Measurements from ENCODE around the gene ACADVL.
A peak's percentile ranks its signal among the peaks of the same experiment; 100 is the strongest.
"Not testable (repeated sequence)": the region's sequence is repeated elsewhere in the genome, so short reads cannot be mapped to it uniquely, and the experiment has no call there.

The ACADVL gene

GRCh38 chr17:7235693-7236665, 16.2 kb downstream of the ACADVL start:
- no peak for DNase-seq (ENCODE audit: low spot score)

- DNase-seq (ENCODE audit: low spot score), result no peak
Observed at GRCh38 chr17:7236808-7237207, 17.1 kb downstream of the ACADVL start.

DNA sequence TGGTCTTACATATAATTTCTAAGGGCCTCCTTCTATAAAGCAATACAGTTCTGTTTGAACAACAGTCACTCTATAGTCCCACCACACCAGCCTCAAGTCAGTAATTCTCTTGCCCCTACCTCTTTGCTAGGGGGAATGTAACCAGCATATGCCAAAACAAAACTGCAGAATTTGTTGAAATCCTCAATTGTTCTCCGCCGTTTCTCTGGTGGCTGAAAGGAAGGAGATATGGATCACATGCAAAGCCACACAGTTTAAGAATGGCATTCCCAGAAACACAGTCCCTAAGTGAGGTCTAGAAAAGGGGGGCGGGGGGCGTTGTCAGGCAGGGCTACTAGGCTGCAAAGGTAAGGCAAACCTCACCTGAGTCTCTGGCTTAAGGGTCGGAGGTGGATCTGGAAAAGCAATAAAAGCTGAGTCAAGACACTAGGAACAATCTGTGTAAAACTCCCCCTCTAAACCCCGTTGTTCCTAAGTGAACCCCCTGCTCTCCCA, 17.6 kb downstream of the ACADVL start:
- DNase-seq (ENCODE audit: low spot score), result no peak

DNA sequence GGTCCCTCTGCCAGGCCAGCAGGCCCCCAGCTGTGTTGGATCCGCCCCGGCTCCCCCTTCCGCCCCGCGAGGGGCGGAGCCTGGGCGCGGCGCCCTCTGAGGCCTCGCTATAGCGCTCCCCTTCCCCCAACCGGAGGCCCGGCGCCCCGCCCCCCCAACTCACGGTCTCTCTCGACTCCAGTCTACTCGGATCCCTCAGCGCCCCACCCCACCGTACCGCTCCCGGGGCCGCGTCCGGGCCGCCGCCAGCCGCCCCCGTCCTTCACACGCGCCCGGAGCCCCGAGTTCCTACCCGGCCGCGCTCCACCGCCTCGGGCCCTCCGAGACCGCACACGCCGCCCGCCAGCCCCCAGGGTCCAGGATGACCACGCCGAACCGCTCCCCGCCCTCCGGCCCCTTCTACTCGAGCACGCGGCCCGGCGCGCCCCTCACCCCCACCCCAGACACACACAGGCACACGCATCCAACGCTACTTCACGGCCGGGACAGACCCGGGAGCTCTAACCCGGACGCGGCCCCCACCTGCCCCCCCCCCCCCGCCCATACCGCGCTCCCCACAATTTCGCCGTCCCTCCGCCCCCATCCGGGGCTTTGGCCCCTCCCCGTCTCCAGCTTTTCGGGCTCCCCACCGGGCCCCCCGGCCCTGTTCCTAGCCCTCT, 18.2 kb downstream of the ACADVL start:
- peak; percentile 79 for DNase-seq (ENCODE audit: low spot score)

DNA sequence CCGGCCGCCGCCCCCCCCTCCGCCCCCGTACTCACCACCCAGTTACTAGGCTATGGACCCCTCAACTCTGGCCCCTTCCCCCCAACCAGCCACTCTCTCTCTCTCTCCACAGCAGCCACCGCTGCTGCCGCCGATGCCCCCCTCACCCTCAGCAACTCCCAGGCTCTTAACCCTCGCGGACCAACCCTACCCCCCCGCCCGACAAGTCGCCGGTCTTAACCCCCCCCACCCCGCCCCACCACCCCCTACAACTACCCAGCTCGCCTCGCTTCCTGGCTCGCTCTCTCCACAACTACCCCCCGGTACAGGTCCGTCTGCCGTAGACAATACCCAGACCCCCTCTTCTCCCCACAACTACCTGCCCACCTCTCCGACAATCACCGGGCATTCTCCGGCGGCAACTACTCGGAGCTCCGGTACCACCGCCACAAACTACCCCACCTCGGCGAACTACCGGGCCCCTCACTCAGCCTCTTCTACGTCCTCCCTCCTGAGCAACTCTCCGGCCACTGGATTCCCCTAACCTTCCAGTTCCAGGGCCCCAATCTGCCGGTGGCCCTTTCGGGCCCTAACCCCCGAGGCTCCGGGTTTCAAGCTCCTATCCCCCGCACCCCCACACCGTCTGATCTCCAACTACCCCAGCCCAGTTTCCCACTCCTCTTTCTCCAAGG, 18.8 kb downstream of the ACADVL start:
- no peak for DNase-seq (ENCODE audit: low spot score)

GRCh38 chr17:7239091-7240027, 19.6 kb downstream of the ACADVL start, which contains the start of gene PHF23:
TSS of gene PHF23 (minus strand) at chr17:7239457. CDS start at chr17:7239279, 178 bp downstream.
- peak; percentile 90 for DNase-seq (ENCODE audit: low spot score)

DNA sequence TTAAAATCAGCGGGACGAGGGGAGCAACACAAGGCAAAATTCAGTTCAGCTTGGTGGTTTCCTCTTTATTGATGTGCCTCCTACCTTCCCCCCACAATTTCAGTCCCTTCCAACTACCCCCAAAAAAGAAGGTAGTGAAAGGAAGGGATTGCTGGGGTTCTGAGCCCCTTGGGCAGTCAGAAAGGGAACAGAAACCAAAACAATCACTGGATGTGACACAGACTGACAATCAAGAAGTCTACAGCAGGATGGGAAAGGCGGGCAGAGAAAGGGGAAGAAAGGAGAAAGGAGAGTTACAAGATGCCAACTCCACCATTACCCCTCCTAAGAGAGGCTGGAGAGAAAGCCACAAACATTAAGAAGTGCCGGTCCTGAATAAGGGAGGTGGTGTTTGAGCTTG, 20.6 kb downstream of the ACADVL start:
- no peak for DNase-seq (ENCODE audit: low spot score)

DNA sequence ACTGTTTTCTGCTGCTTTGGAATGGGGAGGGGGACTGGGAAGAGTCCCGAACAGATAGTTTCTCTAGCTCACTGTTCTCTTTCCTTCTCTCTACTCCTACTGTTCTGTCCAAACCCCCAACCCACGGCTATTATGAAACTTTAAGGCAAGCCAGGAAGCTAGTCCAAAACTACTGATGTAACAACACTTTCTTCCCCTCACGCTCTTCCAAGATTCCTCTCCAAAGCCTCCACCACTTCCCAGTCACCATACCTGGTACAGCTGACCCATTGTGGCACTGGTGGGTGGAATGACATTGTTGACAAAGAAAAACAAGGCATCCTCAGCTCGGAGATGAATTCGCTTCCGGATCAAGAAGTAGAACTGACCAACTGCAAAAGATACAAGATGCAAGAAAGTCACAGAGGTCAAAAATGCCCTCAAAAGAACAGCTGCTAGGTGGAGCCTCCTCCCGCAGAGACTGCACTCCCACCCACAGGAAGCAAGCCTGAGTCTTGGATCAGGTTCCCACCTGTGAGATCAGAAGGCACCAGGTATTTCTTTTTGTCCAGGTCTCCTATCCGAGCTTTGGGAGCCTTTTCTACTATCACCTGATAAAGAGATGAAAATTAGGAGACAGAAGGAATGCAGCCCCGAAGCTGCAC, 21.5 kb downstream of the ACADVL start:
- no peak for DNase-seq (ENCODE audit: low spot score)

- peak; percentile 67 for DNase-seq (ENCODE audit: low spot score)
Observed at GRCh38 chr17:7241783-7242716, 22.3 kb downstream of the ACADVL start, which contains the start of gene GABARAP. TSS of gene GABARAP (minus strand) at chr17:7242449. CDS start at chr17:7242330, 119 bp downstream.

- peak; percentile 94 for DNase-seq (ENCODE audit: low spot score)
Observed at GRCh38 chr17:7242717-7243452, 23.1 kb downstream of the ACADVL start.

DNA sequence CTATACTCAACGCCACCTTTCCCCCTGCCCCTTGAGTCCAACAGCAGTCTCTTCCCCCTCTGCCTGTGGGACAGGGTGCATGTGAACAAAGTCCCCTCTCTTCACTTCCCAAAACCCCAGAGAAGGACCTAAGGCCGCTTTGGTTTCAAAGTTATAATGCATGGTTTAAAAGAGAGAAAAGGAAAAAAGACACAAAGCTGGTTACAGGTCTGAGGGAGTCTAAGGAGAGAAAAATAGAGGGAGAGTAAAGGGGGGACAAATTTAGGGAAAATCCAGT, 23.7 kb downstream of the ACADVL start:
- DNase-seq (ENCODE audit: low spot score), result no peak

GRCh38 chr17:7243838-7244237, 24.1 kb downstream of the ACADVL start:
- DNase-seq (ENCODE audit: low spot score), result not testable (repeated sequence)

DNA sequence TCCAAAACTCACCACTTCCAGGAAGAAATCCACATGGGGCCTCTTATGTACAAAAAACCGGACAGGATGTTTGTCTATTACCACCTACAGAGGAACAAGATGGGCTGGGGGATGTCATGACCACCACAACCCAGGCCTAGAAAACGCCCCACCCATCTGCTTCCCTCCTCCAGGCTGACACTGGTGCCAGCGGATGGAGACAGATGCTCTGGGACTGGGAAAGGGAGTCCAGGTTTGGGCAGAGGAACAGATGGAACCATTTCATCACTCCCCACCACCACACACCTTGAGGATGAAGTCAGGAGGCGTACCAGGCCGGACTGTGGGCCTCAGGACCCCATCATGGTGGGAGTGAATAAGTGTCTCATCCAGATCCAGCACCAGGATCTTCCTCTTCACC, 27.0 kb downstream of the ACADVL start:
- DNase-seq (ENCODE audit: low spot score), result no peak

GRCh38 chr17:7248796-7249195, 29.1 kb downstream of the ACADVL start:
- no peak for DNase-seq (ENCODE audit: low spot score)

DNA sequence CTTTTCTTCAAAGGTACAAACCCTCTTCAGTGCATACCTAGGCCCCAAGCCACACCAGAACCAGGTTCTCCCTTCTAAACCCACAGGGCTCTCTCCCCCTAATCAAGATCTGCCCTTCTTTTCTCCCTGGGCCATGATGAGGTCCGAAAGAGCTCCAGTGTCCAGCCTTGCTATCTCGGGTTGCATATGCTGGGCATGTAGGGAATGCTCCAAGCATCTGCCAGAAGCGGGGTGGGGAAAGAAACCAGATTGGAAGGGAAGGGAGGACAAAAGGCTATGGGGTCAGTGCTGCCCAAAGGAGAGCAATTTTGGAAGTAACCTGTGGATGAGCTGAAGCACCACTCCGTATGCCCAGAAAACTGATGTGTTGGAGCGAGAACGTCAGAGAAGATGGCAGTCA, 29.5 kb downstream of the ACADVL start:
- no peak for DNase-seq (ENCODE audit: low spot score)

- DNase-seq (ENCODE audit: low spot score), result no peak
Observed at GRCh38 chr17:7249830-7250229, 30.1 kb downstream of the ACADVL start.

DNA sequence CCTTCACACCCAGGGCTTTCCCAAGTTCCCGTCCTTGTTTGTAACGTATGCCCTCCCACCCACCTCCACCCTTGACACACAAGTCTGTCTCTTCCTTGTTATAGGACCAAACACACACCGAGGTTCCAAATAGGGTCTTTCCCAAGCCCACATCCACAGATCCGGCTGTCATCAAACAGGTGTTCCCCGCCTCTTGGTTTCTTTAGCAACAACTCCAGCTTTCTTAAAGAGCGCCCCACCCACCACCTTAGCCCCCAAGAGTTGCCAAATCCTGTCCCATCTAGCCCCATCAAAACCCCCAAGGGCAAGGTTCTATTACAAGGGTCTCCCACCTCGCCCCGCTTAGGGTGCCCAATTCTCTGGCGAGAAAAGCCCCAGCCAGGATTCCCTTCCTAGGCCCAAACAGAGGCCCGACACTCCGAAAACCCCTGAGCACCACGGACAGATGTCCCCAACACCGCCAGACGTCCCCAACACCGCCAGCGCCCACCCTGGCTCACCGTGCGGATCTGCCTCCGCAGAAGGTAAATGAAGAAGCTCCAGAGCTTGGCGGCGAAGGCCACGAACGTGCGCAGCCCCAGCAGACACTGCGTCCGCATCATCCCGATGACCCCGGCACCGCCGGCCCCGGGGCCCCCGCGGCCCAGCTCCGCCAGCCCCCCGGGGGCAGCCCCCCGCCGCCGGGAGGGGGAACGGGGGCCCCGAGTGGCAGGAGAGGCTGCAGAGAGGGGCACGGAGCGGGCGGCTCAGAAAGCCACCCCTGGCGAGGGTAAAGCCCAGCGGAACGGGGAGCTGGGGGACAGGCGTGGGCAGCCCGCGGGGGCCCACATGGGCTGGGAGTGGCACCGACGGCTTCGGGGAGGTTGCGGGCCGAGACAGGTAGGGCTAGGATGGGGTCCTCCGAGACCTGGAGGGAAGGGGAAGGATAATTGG, 31.2 kb downstream of the ACADVL start:
- DNase-seq (ENCODE audit: low spot score), result no peak

- DNase-seq (ENCODE audit: low spot score), result peak; percentile 90
Observed at GRCh38 chr17:7251661-7252175, 32.0 kb downstream of the ACADVL start, which contains the start of gene CTDNEP1. TSS of gene CTDNEP1 (minus strand) at chr17:7251734. CDS start at chr17:7251296, 438 bp downstream.
